Testis (tissue), 2 donors: ENCODE results near the gene DEFB132.

ENCODE experiments used
- POLR2A ChIP-seq: fragments of 450-650 bp; IDR thresholded peaks from one replicate; pipeline ENCODE4 v1.6.1; 2017; ENCODE audit warnings: antibody characterized with exemption, mild to moderate bottlenecking, moderate library complexity
- TF ChIP-seq, protein P1 (sequence below), 3 experiments: fragments of 450-650 bp in 2 of 3; fragments of 200-600 bp in 1 of 3; sonication (generic) in 1 of 3; IDR thresholded peaks; one replicate each; pipeline ENCODE4 v1.5.1; 2016 to 2019; ENCODE audit warnings: antibody characterized with exemption in 3 of 3, mild to moderate bottlenecking in 2 of 3, moderate library complexity in 1 of 3

DNA sequence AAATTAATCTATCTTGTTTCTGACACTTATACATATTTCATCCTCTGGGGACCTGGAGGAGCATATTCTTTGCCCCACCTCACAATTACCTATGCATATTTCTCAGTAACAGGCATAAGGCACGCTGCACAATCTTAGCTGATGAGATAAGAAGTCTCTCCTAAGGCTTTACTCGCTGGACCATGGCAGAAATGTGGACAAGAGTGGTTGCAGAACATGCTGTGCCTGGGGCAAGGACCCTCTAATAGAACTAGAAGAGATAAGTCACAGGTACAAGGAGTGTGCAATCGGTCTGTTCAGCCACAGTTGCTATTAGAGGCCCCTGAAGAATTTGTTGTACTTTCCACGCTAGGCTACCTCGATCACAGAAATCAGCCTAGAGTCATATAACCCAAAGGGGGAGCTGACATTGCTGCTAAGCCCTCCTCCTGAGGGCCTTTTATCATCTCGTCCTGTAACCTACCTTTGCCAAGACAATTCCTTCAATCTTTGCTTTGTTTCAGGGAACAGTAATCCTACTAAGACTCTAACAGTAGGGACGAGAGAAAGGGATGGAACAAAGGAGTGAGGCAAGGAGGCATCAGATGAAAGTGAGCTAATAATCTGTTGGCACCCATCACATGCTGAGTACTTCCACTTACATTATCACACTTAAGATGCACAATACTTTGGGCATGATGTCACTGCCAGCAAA, 46.6 kb upstream of the DEFB132 start:
- TF ChIP-seq, protein P1, sequence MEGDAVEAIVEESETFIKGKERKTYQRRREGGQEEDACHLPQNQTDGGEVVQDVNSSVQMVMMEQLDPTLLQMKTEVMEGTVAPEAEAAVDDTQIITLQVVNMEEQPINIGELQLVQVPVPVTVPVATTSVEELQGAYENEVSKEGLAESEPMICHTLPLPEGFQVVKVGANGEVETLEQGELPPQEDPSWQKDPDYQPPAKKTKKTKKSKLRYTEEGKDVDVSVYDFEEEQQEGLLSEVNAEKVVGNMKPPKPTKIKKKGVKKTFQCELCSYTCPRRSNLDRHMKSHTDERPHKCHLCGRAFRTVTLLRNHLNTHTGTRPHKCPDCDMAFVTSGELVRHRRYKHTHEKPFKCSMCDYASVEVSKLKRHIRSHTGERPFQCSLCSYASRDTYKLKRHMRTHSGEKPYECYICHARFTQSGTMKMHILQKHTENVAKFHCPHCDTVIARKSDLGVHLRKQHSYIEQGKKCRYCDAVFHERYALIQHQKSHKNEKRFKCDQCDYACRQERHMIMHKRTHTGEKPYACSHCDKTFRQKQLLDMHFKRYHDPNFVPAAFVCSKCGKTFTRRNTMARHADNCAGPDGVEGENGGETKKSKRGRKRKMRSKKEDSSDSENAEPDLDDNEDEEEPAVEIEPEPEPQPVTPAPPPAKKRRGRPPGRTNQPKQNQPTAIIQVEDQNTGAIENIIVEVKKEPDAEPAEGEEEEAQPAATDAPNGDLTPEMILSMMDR (IDR thresholded peaks at IDR 0.05) = no peak
- TF ChIP-seq POLR2A = no peak
